Measurements from ENCODE around the gene DNMT3A. TPM values are rescaled to one million over a fixed set of nuclear protein-coding genes. Genes with fewer than 3 reads are reported as not detected.

The DNMT3A gene
- total and polyA plus RNA-seq, 8 donors, result 3.4 to 47.4 (median 15.8) TPM

DNA sequence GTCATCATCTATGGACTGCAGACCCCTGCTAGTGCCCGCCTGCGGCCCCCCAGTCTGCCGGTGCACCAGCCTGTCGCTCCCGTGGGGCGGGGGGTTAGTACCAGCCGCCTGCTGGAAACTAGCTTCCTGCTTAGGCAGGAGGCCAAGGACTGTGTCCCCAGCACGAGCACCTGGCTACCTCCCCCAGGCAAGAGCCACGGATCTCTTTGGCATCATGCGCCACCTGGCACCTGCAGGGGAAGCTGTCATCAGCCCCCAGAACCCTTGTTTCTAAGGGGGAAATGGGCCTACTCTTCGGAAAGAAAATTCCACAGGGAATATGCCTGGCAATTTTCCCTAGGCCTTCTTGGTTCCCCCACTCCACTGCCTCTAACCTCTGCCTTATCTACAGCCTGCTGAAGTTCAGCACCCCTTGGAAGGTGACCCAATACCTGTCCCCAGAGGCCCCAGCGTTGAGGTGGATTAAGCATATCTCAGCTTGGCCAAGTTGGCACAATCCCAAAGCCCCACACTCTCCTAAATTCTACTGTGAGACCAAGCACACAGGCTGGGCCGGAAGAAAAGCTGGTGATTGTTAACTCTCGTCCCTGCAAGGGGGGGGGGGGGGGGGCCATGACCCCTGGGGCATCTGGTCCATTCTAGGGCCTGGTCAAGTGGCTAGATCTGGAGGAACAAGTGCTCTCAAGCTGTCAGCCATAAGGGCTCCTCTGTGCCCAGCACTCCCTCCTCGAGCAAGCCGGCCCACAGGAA is 111.4 kb downstream of the DNMT3A start:
- TF ChIP-seq, protein P1, sequence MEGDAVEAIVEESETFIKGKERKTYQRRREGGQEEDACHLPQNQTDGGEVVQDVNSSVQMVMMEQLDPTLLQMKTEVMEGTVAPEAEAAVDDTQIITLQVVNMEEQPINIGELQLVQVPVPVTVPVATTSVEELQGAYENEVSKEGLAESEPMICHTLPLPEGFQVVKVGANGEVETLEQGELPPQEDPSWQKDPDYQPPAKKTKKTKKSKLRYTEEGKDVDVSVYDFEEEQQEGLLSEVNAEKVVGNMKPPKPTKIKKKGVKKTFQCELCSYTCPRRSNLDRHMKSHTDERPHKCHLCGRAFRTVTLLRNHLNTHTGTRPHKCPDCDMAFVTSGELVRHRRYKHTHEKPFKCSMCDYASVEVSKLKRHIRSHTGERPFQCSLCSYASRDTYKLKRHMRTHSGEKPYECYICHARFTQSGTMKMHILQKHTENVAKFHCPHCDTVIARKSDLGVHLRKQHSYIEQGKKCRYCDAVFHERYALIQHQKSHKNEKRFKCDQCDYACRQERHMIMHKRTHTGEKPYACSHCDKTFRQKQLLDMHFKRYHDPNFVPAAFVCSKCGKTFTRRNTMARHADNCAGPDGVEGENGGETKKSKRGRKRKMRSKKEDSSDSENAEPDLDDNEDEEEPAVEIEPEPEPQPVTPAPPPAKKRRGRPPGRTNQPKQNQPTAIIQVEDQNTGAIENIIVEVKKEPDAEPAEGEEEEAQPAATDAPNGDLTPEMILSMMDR (IDR thresholded peaks at IDR 0.05), result no peak
- TF ChIP-seq POLR2A (IDR thresholded peaks at IDR 0.05), result no peak
- TF ChIP-seq EP300 (IDR thresholded peaks at IDR 0.05), result no peak
- TF ChIP-seq POLR2AphosphoS5 (IDR thresholded peaks at IDR 0.05), result no peak
- no peaks in the 10 kb centered on the region for H3K9me3 ChIP-seq
- DNase-seq, result peak; percentile 45 to 69
- no peak overlapping the region for H3K4me3 ChIP-seq
- H3K4me1 ChIP-seq, result peaks cover 9 to 30% (median 20%) of the 10 kb centered on the region in 4 donors
- H3K27ac ChIP-seq, result peak overlapping the region in 4 of 5 donors; percentile 39 to 76 (median 66)
- H3K27me3 ChIP-seq, result no peaks in the 10 kb centered on the region
- WGBS, 5 donors, result 40 to 63% (median 51%) methylated on average over 11 to 16 of the region's 16 CpGs
- intact Hi-C loops (cut with DNase I; ENCODE audit: low total_unique reads), result no loop called here
- peaks cover 13 to 46% (median 44%) of the 10 kb centered on the region in 4 donors for H3K36me3 ChIP-seq

DNA sequence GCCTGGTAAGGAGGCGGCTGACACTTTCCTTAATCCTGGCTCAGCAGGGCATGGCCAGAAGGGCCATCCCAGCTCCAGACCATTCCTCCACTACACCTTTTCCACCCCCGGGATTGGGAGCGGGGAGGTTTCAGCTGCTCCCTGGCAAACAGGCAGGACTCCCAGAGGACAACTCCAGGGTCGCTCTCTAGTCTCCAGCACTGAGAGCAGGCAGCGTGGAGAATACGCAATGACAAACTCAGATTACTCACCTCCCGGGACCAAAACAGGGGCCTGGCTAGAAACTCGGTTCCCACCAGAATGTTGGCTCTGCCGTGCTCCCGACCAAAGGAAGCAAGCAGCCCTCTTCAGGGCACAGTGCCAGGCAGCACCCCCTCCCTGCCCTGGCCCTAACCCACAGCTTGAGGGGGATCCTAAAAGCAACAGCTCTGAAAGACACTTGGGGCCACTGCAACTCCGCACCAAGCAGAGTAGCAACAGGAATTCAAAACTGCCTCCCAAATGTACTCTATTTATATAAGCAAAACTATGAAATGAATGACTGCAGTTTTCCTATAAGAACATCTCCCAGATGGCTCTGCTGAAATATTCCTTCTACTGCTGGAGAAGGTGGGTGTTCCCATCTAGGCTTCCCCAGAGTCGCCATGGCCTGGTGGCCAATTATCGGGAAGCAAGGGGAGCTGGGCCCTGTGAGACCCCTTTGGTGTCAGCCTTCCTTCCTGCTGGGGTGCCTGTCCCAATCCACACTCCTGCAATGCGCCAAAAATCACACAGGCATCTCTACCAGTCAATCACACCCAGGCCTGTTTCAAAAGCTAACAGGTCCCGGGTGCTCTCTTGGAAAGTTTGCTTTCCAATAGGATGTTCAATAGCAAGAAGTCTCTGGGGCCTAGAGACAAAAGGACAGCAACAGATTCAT is 112.2 kb downstream of the DNMT3A start:
- Histone ChIP-seq H3K36me3 (peaks cover 8 to 37% (median 35%) of the 10 kb centered on the region in 4 donors), H3K27me3 (no peaks in the 10 kb centered on the region), H3K9me3 (no peaks in the 10 kb centered on the region), H3K4me3 (no peak overlapping the region), H3K4me1 (peaks cover 9 to 30% (median 20%) of the 10 kb centered on the region in 4 donors), H3K27ac (peak overlapping the region; percentile 9 to 76 (median 62))
- DNase-seq, result peak in 1 of 2 donors; percentile 62
- TF ChIP-seq POLR2A (IDR thresholded peaks at IDR 0.05) (no peak), POLR2AphosphoS5 (IDR thresholded peaks at IDR 0.05) (no peak), EP300 (IDR thresholded peaks at IDR 0.05) (no peak)
- TF ChIP-seq, protein P1 (IDR thresholded peaks at IDR 0.05), result no peak
- WGBS, 5 donors, result 39 to 71% (median 67%) methylated on average over 15 of the region's 15 CpGs
- intact Hi-C loops (cut with DNase I; ENCODE audit: low total_unique reads), result no loop called here

DNA sequence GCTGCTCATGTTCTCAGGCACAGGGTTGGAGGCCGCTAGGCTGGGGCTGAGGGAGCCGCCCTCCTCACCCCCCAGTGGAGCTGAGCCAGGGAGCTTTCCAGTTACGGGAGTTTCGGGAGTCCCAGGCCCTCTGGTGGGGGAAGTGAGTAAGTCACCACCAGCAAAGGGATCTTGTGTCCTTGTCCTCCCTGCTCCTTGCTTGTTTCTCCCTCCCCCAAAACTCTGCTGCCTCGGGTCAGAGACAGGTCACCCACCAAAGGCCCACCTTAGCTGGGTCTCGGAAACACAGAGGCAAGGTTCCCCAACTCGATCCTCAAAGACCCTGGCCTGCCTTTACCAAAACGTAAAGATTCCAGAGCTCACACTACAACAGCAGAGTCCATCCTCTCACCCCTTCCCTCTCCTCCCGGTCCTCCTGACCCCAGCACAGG is 112.9 kb downstream of the DNMT3A start:
- H3K4me3 ChIP-seq, result no peak overlapping the region
- no peaks in the 10 kb centered on the region for H3K9me3 ChIP-seq
- intact Hi-C loops (cut with DNase I; ENCODE audit: low total_unique reads), result no loop called here
- H3K36me3 ChIP-seq, result peaks cover under 1 to 31% (median 29%) of the 10 kb centered on the region in 4 donors
- peak overlapping the region; percentile 9 to 76 (median 62) for H3K27ac ChIP-seq
- DNase-seq, result peak; percentile 66 to 92
- peaks cover 9 to 30% (median 20%) of the 10 kb centered on the region in 4 donors for H3K4me1 ChIP-seq
- 17 to 25% (median 22%) methylated on average over 8 to 9 of the region's 9 CpGs for WGBS, 5 donors
- TF ChIP-seq EP300 (IDR thresholded peaks at IDR 0.05) (no peak), POLR2A (IDR thresholded peaks at IDR 0.05) (no peak), POLR2AphosphoS5 (IDR thresholded peaks at IDR 0.05) (peak in 1 of 3 donors; percentile 34)
- TF ChIP-seq, protein P1 (IDR thresholded peaks at IDR 0.05), result peak in 5 of 7 experiments; percentile 31 to 64 (median 60)
- H3K27me3 ChIP-seq, result no peaks in the 10 kb centered on the region

DNA sequence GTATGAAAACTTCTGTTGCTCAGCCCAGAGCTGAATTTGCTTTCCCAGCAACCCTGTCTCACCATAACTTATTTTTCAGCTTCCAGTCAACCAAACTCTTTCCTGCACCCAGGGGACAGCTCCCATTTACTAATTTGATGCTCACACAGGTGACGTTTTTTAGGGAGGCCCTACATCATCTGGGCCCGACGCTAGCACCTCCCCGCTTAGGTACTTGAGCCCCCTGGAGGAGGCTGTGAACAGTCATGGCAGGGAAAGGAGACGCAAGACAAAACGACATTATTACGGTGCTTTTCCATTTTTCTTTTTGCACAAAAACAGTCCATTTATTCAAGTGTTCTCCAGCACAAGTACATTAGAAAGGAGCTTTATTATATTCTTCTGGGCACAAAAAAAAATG is 114.1 kb downstream of the DNMT3A start:
- intact Hi-C loops (cut with DNase I; ENCODE audit: low total_unique reads), result no loop called here
- no peak overlapping the region for H3K4me3 ChIP-seq
- no peaks in the 10 kb centered on the region for H3K27me3 ChIP-seq
- DNase-seq, result no peak
- WGBS, 5 donors, result 80 to 90% (median 84%) methylated on average over 7 of the region's 7 CpGs
- peaks cover 0 to 18% (median 16%) of the 10 kb centered on the region in 4 donors for H3K36me3 ChIP-seq
- no peaks in the 10 kb centered on the region for H3K9me3 ChIP-seq
- no peak overlapping the region for H3K27ac ChIP-seq
- TF ChIP-seq, protein P1 (IDR thresholded peaks at IDR 0.05), result no peak
- TF ChIP-seq EP300 (IDR thresholded peaks at IDR 0.05), result no peak
- no peak for TF ChIP-seq POLR2AphosphoS5 (IDR thresholded peaks at IDR 0.05)
- no peak for TF ChIP-seq POLR2A (IDR thresholded peaks at IDR 0.05)
- H3K4me1 ChIP-seq, result peaks cover 9 to 30% (median 20%) of the 10 kb centered on the region in 4 donors

All from stomach (tissue), 9 donors.